NCI-H1105 (cell line): ENCODE data around the gene ADAMTS3.
"Not testable (repeated sequence)": the region's sequence is repeated elsewhere in the genome, so short reads cannot be mapped to it uniquely, and the experiment has no call there.

ENCODE experiments used
- DNase-seq: peaks from one replicate; lab custom pipeline; 2025; lab: John Stamatoyannopoulos, UW

The ADAMTS3 gene

GRCh38 chr4:72471816-72472215 is 97.2 kb downstream of the ADAMTS3 start:
- no peak for DNase-seq

- no peak for DNase-seq
These were observed 100.0 kb downstream of the ADAMTS3 start for GRCh38 chr4:72468904-72469502.

GRCh38 chr4:72467633-72468032 is 101.4 kb downstream of the ADAMTS3 start:
- no peak for DNase-seq

- no peak for DNase-seq
These were observed 105.3 kb downstream of the ADAMTS3 start for GRCh38 chr4:72463724-72464123.

- no peak for DNase-seq
These were observed 111.9 kb downstream of the ADAMTS3 start for GRCh38 chr4:72457158-72457557.

- DNase-seq, result no peak
These were observed 117.7 kb downstream of the ADAMTS3 start for GRCh38 chr4:72451349-72451748.

GRCh38 chr4:72449705-72450104 is 119.3 kb downstream of the ADAMTS3 start:
- DNase-seq, result no peak

- no peak for DNase-seq
These were observed 120.8 kb downstream of the ADAMTS3 start for GRCh38 chr4:72448231-72448630.

GRCh38 chr4:72446353-72447055 is 122.5 kb downstream of the ADAMTS3 start:
- no peak for DNase-seq

- no peak for DNase-seq
These were observed 124.9 kb downstream of the ADAMTS3 start for GRCh38 chr4:72444092-72444491.

GRCh38 chr4:72442715-72443114 is 126.3 kb downstream of the ADAMTS3 start:
- no peak for DNase-seq

GRCh38 chr4:72442147-72442546 is 126.9 kb downstream of the ADAMTS3 start:
- no peak for DNase-seq

- no peak for DNase-seq
These were observed 128.6 kb downstream of the ADAMTS3 start for GRCh38 chr4:72440386-72440785.

GRCh38 chr4:72432975-72433374 is 136.0 kb downstream of the ADAMTS3 start:
- DNase-seq, result no peak

GRCh38 chr4:72432282-72432681 is 136.7 kb downstream of the ADAMTS3 start:
- DNase-seq, result no peak

GRCh38 chr4:72430988-72431387 is 138.0 kb downstream of the ADAMTS3 start:
- no peak for DNase-seq

- DNase-seq, result no peak
These were observed 139.0 kb downstream of the ADAMTS3 start for GRCh38 chr4:72430050-72430449.

GRCh38 chr4:72429397-72429889 is 139.6 kb downstream of the ADAMTS3 start:
- no peak for DNase-seq

GRCh38 chr4:72427057-72427456 is 142.0 kb downstream of the ADAMTS3 start:
- DNase-seq, result no peak

- not testable (repeated sequence) for DNase-seq
These were observed 143.1 kb downstream of the ADAMTS3 start for GRCh38 chr4:72425908-72426307.

- no peak for DNase-seq
These were observed 145.0 kb downstream of the ADAMTS3 start for GRCh38 chr4:72424006-72424405.

- no peak for DNase-seq
These were observed 146.6 kb downstream of the ADAMTS3 start for GRCh38 chr4:72422416-72422815.

- DNase-seq, result peak; percentile 12
These were observed 150.6 kb downstream of the ADAMTS3 start for GRCh38 chr4:72418458-72418857.

GRCh38 chr4:72410158-72410557 is 158.9 kb downstream of the ADAMTS3 start:
- no peak for DNase-seq
